Measurements from ENCODE around the gene PRKG2. TPM values are rescaled to one million over a fixed set of nuclear protein-coding genes. Genes with fewer than 3 reads are reported as not detected.

The PRKG2 gene
- total RNA-seq, 4 donors from 2014 or later = 8.2 to 16.0 (median 9.0) TPM; not detected in 1

- in situ Hi-C loops (cut with MboI; ENCODE audit: low pct_ligation_motif_present in 1 of 4, low pct_unique_long_range_greater_than_20kb in 1 of 4, low sequenced_read_pairs in 3 of 4) = no loop called here
- intact Hi-C loops (cut with DNase I; ENCODE audit: low total_unique reads) = no loop called here
- Histone ChIP-seq H3K9me3 (no peaks in the 10 kb centered on the region), H3K27ac (no peak overlapping the region), H3K36me3 (no peaks in the 10 kb centered on the region), H3K4me3 (no peak overlapping the region), H3K27me3 (no peaks in the 10 kb centered on the region), H3K4me1 (no peaks in the 10 kb centered on the region)
- WGBS, 2 donors (ENCODE audit: low coverage in 1 of 2) = 60 to 84% methylated on average over 2 of the region's 2 CpGs
- TF ChIP-seq EP300 (IDR thresholded peaks at IDR 0.05; ENCODE audit: low read depth) (no peak), POLR2AphosphoS5 (IDR thresholded peaks at IDR 0.05) (no peak), POLR2A (IDR thresholded peaks at IDR 0.05) (no peak), CTCF (IDR thresholded peaks at IDR 0.05) (no peak)
- DNase-seq = no peak
Observed at GRCh38 chr4:81095389-81095788, 119.6 kb downstream of the PRKG2 start.

GRCh38 chr4:81093720-81094401 is 121.2 kb downstream of the PRKG2 start:
- intact Hi-C loops (cut with DNase I; ENCODE audit: low total_unique reads) = no loop called here
- H3K27me3 ChIP-seq = no peaks in the 10 kb centered on the region
- H3K4me3 ChIP-seq = no peak overlapping the region
- no peaks in the 10 kb centered on the region for H3K4me1 ChIP-seq
- DNase-seq = no peak
- H3K36me3 ChIP-seq = no peaks in the 10 kb centered on the region
- 86 to 87% methylated on average over 2 of the region's 2 CpGs for WGBS, 2 donors (ENCODE audit: low coverage in 1 of 2)
- H3K27ac ChIP-seq = no peak overlapping the region
- TF ChIP-seq POLR2A (IDR thresholded peaks at IDR 0.05) (no peak), CTCF (IDR thresholded peaks at IDR 0.05) (no peak), POLR2AphosphoS5 (IDR thresholded peaks at IDR 0.05) (no peak), EP300 (IDR thresholded peaks at IDR 0.05; ENCODE audit: low read depth) (no peak)
- in situ Hi-C loops (cut with MboI; ENCODE audit: low pct_ligation_motif_present in 1 of 4, low pct_unique_long_range_greater_than_20kb in 1 of 4, low sequenced_read_pairs in 3 of 4) = no loop called here
- H3K9me3 ChIP-seq = no peaks in the 10 kb centered on the region

GRCh38 chr4:81085979-81086378 is 129.0 kb downstream of the PRKG2 start:
- no peaks in the 10 kb centered on the region for H3K4me1 ChIP-seq
- no peaks in the 10 kb centered on the region for H3K27me3 ChIP-seq
- in situ Hi-C loops (cut with MboI; ENCODE audit: low pct_ligation_motif_present in 1 of 4, low pct_unique_long_range_greater_than_20kb in 1 of 4, low sequenced_read_pairs in 3 of 4) = loop anchor here in 1 of 4 donors (10.0 kb wide), 1 partner anchor 249 kb away; no protein-coding TSS in a partner anchor
- DNase-seq = no peak
- TF ChIP-seq POLR2AphosphoS5 (IDR thresholded peaks at IDR 0.05) (no peak), POLR2A (IDR thresholded peaks at IDR 0.05) (no peak), EP300 (IDR thresholded peaks at IDR 0.05; ENCODE audit: low read depth) (no peak), CTCF (IDR thresholded peaks at IDR 0.05) (no peak)
- H3K9me3 ChIP-seq = no peaks in the 10 kb centered on the region
- no peak overlapping the region for H3K4me3 ChIP-seq
- H3K27ac ChIP-seq = no peak overlapping the region
- H3K36me3 ChIP-seq = no peaks in the 10 kb centered on the region
- WGBS, 2 donors (ENCODE audit: low coverage in 1 of 2) = 75 to 82% methylated on average over 2 to 3 of the region's 3 CpGs
- intact Hi-C loops (cut with DNase I; ENCODE audit: low total_unique reads) = no loop called here

- Histone ChIP-seq H3K27ac (no peak overlapping the region), H3K4me1 (no peaks in the 10 kb centered on the region), H3K36me3 (no peaks in the 10 kb centered on the region), H3K9me3 (no peaks in the 10 kb centered on the region), H3K4me3 (no peak overlapping the region), H3K27me3 (no peaks in the 10 kb centered on the region)
- no peak for TF ChIP-seq POLR2AphosphoS5 (IDR thresholded peaks at IDR 0.05)
- no peak for TF ChIP-seq POLR2A (IDR thresholded peaks at IDR 0.05)
- no peak for TF ChIP-seq CTCF (IDR thresholded peaks at IDR 0.05)
- TF ChIP-seq EP300 (IDR thresholded peaks at IDR 0.05; ENCODE audit: low read depth) = no peak
- intact Hi-C loops (cut with DNase I; ENCODE audit: low total_unique reads) = no loop called here
- DNase-seq = no peak
- WGBS, 2 donors (ENCODE audit: low coverage in 1 of 2) = 78 to 79% methylated on average over 3 of the region's 3 CpGs
- in situ Hi-C loops (cut with MboI; ENCODE audit: low pct_ligation_motif_present in 1 of 4, low pct_unique_long_range_greater_than_20kb in 1 of 4, low sequenced_read_pairs in 3 of 4) = loop anchor here in 1 of 4 donors (10.0 kb wide), 1 partner anchor 250 kb away; no protein-coding TSS in a partner anchor
Observed at GRCh38 chr4:81085291-81085690, 129.7 kb downstream of the PRKG2 start.

Measured in transverse colon (tissue), 4 donors.